ENCODE results near the gene CACNG4.

DNA sequence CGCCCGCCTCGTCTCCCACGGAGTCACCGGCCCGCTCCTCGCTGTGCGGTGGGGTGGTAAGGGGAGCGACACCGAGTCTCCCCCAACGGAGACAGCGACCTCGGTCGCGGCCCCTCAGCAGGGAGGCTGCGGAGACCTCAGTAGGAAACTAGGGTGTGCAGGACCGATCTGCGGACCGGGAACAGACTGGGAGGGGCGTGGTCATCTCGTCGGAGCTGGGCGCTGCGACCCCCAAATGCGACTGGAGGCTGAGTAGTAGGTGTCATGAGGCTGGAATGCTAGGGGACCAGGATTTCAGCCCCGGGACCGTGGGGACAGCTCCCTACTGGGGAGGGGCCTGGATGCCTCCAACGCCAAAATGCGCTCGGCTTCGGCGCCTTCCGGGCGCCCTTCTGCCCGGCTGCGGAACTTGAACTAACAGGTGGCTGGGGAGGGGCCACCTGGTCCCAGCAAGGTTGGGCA is 1.3 kb downstream of the CACNG4 start:
- TF ChIP-seq, protein P1, sequence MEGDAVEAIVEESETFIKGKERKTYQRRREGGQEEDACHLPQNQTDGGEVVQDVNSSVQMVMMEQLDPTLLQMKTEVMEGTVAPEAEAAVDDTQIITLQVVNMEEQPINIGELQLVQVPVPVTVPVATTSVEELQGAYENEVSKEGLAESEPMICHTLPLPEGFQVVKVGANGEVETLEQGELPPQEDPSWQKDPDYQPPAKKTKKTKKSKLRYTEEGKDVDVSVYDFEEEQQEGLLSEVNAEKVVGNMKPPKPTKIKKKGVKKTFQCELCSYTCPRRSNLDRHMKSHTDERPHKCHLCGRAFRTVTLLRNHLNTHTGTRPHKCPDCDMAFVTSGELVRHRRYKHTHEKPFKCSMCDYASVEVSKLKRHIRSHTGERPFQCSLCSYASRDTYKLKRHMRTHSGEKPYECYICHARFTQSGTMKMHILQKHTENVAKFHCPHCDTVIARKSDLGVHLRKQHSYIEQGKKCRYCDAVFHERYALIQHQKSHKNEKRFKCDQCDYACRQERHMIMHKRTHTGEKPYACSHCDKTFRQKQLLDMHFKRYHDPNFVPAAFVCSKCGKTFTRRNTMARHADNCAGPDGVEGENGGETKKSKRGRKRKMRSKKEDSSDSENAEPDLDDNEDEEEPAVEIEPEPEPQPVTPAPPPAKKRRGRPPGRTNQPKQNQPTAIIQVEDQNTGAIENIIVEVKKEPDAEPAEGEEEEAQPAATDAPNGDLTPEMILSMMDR (conservative IDR thresholded peaks at IDR 0.05): no peak
- TF ChIP-seq EZH2 (IDR thresholded peaks at IDR 0.05; ENCODE audit: low read depth): no peak

Data from PC-9 (cell line).